ENCODE results near the gene ANKS1B.

Gene ANKS1B

DNA sequence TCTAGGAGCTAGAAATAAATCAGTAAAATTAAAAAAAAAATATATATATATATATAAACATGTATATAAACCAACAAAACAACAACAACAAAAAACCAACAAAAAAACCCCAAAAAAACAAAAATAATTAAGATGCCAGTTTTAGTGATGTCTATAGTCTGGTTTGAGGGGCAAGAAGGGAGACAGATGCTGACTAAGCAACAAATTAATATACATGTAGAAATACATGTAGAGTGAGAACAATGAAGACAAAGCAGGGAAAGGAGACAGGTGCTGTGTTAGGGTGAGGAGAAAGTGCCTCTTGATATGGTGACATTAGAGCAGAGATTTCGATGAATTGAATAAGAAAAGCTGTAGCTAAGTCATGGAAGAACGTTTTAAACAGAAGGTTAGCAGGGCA lies 861.8 kb downstream of the ANKS1B start:
- DNase-seq (ENCODE audit: low read depth) = no peak

DNA sequence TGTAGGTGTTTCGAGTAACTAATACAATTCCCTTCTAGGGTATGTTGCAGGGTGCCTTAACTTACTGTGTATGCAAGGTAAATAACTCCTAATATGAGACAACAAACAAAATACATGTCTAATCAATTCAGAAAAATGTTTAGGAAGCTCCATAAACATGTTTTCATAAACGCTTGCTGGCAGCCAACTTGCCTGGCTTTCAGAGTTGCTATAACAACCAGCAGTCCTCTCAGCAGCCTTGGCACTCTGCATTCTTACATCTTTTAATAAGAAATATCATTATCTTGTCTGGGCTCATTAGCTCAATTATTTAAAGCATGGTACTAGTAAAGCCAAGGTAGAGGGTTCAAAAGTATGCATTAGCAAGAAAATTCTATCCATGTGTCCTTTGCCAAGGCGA lies 862.2 kb downstream of the ANKS1B start:
- DNase-seq (ENCODE audit: low read depth) = no peak

DNA sequence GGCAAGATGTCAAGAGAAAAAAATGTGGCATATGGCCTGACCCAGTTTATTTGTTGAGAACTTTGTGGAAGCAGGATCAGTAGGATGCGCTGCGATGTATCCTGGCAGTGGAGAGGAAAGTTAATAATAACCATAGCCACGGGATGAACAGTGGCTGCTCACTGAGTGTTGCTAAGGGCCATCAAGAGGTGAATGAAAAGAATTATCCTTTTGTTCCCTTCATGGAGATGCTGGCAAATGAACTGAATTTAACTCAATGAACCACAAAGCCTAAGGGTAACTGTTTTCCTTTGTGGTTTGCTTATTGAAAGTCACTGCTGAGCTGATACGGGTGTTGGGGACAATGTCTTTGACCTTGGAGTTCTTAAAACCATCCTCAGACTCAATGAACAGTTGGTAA lies 863.2 kb downstream of the ANKS1B start:
- DNase-seq (ENCODE audit: low read depth) = no peak

- no peak for DNase-seq (ENCODE audit: low read depth)
These were observed 864.8 kb downstream of the ANKS1B start for GRCh38 chr12:99119943-99120342.

DNA sequence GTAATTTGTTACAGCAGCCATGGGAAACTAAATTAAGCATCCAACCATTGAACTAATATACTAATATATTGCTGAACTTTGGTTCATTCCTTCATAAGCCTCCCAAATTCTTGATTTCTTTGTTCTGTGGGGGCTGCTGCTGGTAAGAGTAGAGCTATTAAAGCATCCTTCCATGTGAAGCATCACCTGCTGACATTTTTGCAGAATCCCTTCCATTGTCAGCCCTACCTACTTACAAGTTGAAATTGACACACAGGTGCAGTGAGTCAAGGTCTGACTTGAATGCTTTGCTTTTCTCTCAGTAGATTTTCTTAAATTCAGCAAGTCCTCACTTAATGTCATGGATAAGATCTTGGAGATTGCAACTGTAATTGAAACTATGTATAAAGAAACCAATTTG lies 865.3 kb downstream of the ANKS1B start:
- no peak for DNase-seq (ENCODE audit: low read depth)

DNA sequence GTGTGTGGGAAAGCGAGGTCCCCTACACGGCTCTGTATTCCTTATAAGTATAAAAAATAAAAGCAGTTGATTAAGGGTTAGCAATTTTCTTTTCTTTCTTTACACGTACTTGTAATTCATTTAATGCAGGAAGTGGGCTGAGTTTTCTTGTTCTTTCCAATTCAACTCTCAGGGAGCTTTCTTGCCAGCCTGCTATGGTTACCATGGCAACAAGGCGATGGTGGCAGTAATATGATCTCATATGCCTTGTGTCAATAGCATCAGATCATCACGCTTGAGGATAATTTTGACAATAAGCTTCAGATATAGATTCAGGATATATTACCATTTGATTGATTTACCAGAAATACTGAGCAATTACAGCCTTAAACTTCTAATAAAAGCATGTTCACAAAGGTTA lies 873.1 kb downstream of the ANKS1B start:
- no peak for DNase-seq (ENCODE audit: low read depth)

- no peak for DNase-seq (ENCODE audit: low read depth)
These were observed 873.9 kb downstream of the ANKS1B start for GRCh38 chr12:99110868-99111267.

DNA sequence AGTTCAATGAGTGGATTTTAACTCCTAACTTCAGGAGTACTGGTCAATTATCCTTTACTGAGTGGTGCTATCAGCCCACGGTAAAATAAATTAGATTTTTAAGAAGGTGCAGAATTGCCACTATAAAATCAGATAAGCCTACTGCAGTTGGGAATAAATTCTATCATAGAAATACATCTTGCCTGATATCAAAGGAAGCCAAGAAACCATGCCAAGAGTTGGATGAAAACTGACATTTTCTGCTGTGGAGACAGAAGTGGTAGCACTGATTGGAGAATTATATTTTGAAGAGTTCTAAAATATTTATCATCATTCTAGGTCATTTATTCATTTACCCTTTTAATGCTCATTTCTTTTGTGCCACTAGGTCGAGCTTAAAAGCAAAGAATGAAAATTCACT lies 874.5 kb downstream of the ANKS1B start:
- no peak for DNase-seq (ENCODE audit: low read depth)

DNA sequence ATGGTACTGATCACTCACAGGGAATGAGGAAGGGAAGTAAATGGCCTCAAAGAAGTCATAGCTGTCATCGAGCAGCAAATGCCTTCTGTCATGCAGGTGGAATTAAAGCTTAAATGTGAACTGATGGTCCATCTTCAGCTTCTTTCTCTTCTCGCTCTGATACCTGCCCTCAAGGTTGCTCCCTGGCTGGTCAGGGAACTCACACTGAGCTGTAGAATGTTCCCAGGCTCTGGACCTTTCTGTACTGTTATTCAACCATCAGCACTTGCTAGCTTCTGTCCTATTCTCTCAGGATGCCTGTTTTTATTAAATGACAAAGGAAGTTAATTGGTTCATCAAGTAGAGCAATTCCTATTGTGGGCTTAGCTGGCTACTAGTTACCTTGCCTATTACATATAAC lies 875.8 kb downstream of the ANKS1B start:
- no peak for DNase-seq (ENCODE audit: low read depth)

DNA sequence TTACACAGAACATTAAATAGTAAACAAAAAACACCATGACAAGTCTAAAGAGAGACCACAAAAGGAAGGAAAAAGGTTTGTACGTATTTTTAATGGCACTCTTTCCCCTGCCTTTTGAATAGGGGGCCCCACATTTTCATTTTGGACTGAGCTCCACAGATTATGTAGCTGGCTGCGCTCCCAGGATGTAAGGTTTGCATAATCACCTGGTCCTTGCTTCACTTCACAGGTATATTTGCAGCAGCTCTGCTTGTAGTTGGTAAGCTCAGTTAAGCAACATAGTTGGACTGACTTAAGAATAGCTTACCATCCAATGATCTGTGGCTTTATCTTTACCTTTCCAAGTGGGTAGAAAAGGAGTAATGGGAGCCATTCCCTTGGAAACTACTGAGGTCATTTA lies 885.0 kb downstream of the ANKS1B start:
- DNase-seq (ENCODE audit: low read depth) = no peak

DNA sequence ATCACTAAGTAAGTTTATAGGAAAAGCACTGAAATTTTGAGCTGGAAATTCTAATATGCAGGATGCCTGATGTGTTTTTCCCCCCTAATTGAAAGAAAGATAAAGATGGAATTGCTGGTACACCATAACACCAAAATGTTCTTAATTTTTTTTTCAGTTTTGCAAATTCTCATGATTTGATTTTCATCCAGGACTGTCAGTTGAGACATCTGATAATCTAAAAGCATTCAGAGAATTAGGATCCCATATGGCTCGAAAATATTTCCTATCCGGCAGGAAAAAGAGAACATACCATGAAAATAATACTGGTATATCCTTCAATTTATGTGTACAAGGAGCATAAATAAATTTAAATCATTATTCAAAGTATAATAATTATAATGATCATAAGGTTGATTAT lies 887.6 kb downstream of the ANKS1B start:
- DNase-seq (ENCODE audit: low read depth) = no peak

DNA sequence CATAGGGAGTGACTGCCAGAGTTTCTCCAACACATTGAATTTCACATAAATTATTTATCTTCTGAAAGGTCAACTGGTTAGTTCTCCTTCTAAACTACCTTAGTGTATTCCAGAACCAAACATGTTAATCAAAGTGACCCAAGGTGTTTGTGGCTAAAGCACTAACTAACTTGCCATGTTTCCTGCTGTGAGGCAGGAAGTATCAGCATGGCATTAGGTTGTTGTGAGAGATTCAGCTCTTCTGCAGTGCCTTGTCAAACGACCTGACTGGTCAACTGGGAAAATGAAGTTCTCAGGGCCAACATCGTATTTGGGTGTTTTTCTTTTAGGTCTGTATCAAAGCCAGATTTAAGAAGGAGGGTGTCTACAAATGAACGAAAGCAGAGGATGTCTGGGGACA lies 891.6 kb downstream of the ANKS1B start:
- no peak for DNase-seq (ENCODE audit: low read depth)

GRCh38 chr12:99092100-99092851 lies 892.5 kb downstream of the ANKS1B start:
- DNase-seq (ENCODE audit: low read depth) = no peak

- no peak for DNase-seq (ENCODE audit: low read depth)
These were observed 897.5 kb downstream of the ANKS1B start for GRCh38 chr12:99087278-99087677.

GRCh38 chr12:99079811-99080210 lies 904.9 kb downstream of the ANKS1B start:
- no peak for DNase-seq (ENCODE audit: low read depth)

DNA sequence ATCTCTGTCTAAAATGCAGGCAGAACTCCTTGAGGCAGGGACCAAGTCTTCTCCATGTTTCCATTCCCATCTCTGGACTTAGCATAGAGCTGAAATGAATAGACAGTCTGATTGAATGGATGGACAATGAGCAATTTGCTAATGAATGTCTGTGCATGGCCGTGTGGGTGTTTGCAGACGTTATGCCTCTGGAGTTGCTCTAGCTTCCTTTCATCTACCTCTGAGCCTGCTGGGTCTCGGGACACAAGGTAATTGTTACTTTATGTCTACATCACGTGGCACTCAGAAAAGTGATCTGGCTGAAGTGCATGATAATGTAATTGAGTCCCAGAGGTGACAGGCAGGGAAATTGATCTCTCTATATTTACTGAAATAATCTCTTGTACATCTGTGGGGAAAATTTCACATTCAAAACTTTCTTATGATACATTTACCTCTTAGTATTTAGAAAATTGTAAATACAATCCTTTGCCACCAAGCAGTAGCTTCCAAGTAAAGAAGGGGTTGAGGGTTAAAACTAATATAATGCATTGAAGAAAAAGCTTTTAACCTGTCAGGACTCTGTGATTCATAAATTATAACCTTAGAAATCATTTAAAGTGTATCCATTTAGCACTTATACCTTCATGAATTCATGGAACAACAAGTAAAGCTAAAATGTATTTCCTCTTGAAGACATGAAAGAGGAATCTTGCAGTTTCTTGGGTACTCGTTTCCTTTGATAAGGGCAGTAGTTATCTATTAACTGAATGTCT lies 915.6 kb downstream of the ANKS1B start:
- no peak for DNase-seq (ENCODE audit: low read depth)

GRCh38 chr12:99067171-99067785 lies 917.5 kb downstream of the ANKS1B start:
- DNase-seq (ENCODE audit: low read depth) = no peak

DNA sequence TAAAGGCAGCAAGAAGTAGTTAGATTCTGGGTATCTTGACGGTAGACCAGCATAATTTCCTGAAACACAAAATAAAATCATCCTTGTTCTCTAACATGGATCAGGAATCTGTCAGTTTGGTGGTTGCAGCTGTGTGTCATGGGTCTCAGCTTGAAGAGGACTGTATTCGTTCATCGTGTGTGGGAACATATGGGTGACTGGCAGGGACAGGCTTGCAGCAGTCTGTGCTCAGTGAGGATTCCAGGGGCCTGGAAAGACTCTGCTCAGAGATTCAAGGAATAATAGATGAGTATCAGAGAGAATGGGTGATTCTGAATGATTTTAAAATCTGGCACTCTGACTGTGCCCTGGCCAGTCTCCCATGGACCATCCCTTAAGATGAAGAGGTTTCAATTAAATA lies 918.0 kb downstream of the ANKS1B start:
- DNase-seq (ENCODE audit: low read depth) = no peak

- no peak for DNase-seq (ENCODE audit: low read depth)
These were observed 921.6 kb downstream of the ANKS1B start for GRCh38 chr12:99063182-99063581.

DNA sequence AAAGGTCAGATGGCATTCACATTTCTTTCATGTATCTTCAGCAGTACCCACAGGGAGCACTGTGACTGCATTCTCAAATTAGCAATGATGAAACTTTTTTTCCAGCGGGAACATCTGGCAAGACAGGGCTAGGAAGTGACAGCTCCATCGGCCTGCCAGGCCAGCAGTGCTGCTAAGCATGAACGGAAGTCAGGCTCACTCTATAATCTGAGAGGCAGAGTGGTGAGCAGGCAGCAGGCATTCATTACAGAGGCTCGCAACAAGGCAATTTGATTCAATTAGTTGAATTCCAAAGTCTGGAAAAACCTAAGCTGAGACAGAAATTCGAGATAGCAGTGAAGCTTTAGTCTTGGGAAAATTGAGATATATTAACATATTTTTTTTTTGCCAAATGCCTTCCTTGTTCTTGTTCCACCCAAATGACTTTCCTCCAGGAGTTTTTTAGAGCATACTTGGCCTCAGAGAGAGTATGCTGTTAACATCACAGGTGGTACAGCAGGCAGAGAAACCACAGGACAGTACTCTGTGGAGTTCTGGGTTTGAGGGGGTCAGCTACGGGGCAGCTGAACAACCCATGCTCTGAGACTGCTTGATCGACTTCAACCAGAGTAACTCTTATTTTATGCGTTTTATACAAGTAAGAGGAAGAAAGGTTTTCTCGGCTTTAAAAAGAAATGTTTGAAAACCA lies 924.8 kb downstream of the ANKS1B start:
- peak; percentile 21 for DNase-seq (ENCODE audit: low read depth)

DNA sequence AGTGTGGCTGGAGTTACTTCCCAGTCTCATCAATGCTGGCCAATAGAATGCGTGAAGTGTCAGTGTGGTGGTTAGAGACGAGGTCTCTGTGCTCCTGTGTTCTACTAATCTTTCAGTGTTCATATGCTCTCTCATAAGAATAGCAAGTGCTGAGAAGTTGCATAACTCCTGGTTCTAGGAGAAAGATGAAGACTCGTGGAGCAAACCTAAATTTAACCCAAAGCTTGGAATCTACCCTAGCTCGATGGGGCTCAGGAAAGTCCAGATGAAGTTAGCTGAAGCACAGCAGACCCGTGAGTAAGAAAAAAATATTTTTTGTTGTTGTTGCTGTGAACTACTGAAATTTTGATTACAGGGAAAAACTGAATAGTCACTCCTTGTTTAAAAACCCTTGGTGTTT lies 927.1 kb downstream of the ANKS1B start:
- no peak for DNase-seq (ENCODE audit: low read depth)

- no peak for DNase-seq (ENCODE audit: low read depth)
These were observed 928.5 kb downstream of the ANKS1B start for GRCh38 chr12:99056186-99056585.

GRCh38 chr12:99055299-99055698 lies 929.4 kb downstream of the ANKS1B start:
- DNase-seq (ENCODE audit: low read depth) = no peak

Data from stromal cell of bone marrow (primary cell).